Measurements from ENCODE around the gene PPM1M. TPM values are rescaled to one million over a fixed set of nuclear protein-coding genes. Genes with fewer than 3 reads are reported as not detected.
A peak's percentile ranks its signal among the peaks of the same experiment; 100 is the strongest.

Gene PPM1M
- total and polyA plus RNA-seq, 2 donors from 2014 or later: 23.2 to 32.5 TPM

DNA sequence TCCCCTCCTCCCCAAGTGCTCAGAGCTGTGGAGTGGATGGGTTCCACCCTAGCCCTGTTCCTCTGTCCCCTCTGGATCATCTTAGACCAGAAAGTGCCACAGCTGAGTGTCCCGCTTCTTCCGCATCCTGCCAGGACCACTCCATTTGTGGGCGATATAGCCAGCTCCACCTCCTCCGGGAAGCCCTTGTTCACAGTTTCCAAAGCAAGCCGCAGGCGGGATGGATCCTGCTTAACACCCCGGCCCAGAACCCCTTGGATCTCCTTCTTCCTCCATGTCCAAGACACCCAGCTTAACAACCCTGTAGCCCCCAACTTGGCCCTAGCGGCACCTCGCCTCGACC is 48.1 kb upstream of the PPM1M start:
- H3K27ac ChIP-seq (ENCODE audit: low read depth in 2 of 2, low read length in 2 of 2): peak overlapping the region; percentile 18 to 51
- peaks cover 3 to 18% (median 17%) of the 10 kb centered on the region in 3 donors for H3K4me1 ChIP-seq (ENCODE audit: control insufficient read depth in 2 of 3, insufficient read depth in 2 of 3, low read depth in 1 of 3, low read length in 3 of 3)
- TF ChIP-seq, protein P1, sequence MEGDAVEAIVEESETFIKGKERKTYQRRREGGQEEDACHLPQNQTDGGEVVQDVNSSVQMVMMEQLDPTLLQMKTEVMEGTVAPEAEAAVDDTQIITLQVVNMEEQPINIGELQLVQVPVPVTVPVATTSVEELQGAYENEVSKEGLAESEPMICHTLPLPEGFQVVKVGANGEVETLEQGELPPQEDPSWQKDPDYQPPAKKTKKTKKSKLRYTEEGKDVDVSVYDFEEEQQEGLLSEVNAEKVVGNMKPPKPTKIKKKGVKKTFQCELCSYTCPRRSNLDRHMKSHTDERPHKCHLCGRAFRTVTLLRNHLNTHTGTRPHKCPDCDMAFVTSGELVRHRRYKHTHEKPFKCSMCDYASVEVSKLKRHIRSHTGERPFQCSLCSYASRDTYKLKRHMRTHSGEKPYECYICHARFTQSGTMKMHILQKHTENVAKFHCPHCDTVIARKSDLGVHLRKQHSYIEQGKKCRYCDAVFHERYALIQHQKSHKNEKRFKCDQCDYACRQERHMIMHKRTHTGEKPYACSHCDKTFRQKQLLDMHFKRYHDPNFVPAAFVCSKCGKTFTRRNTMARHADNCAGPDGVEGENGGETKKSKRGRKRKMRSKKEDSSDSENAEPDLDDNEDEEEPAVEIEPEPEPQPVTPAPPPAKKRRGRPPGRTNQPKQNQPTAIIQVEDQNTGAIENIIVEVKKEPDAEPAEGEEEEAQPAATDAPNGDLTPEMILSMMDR (IDR thresholded peaks at IDR 0.05; ENCODE audit: borderline replicate concordance, extremely low read depth, insufficient read depth): no peak
- FAIRE-seq: no peak
- intact Hi-C loops (cut with DNase I): no loop called here
- DNase-seq: no peak
- no peaks in the 10 kb centered on the region for H3K9me3 ChIP-seq (ENCODE audit: control insufficient read depth in 2 of 3, insufficient read depth in 1 of 3, low read length in 3 of 3)
- no peaks in the 10 kb centered on the region for H3K27me3 ChIP-seq (ENCODE audit: control insufficient read depth, insufficient read depth, low read length)
- peak overlapping the region; percentile 29 to 92 (median 58) for H3K4me3 ChIP-seq (ENCODE audit: low read length in 3 of 3)
- peak overlapping the region in 2 of 3 donors; percentile 15 to 77 for H3K9ac ChIP-seq (ENCODE audit: low read length in 3 of 3)
- H3K36me3 ChIP-seq (ENCODE audit: control insufficient read depth in 2 of 3, insufficient read depth in 3 of 3, low read length in 3 of 3): peaks cover 3 to 6% (median 5%) of the 10 kb centered on the region in 3 donors

DNA sequence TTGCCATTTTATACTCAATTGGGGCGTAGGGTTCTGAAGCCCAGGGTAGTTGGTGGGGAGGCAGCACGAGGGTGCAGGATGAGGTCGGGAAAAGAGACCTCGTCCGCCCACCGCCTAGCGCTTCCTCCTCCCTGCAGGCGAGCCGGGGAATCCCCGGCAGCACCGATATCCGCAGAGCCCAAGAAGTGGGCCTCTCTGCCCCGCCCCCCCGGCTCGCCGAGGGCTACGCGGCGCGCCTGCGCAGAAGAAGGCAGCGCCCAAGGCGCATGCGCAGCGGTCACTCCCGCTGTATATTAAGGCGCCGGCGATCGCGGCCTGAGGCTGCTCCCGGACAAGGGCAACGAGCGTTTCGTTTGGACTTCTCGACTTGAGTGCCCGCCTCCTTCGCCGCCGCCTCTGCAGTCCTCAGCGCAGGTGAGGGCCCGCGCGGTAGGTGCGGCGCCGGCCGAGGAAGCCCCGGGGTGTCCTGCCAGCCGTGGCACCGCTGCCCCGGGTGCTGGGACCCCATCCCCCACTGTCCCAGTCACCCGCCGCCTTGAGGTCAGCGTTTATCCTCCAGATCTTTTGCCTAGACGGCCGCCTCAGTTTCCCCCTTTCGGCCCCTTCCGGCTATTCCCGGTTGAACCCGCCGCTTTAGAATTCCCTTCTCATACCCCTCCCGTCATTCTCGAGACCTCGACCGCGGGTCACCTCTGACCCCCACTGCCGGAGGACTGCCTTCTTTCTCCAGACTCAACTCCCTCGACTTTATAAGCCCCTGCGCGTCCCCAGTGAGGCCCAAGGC is 47.5 kb upstream of the PPM1M start, which contains the start of gene ALAS1:
ALAS1 (plus strand) TSS at position 319 of the 784 bp plus-strand sequence. CDS start 1,082 bp downstream, outside the sequence.
- peaks cover 4 to 12% (median 11%) of the 10 kb centered on the region in 3 donors for H3K36me3 ChIP-seq (ENCODE audit: control insufficient read depth in 2 of 3, insufficient read depth in 3 of 3, low read length in 3 of 3)
- DNase-seq: peak; percentile 96 to 98 (median 96)
- H3K4me1 ChIP-seq (ENCODE audit: control insufficient read depth in 2 of 3, insufficient read depth in 2 of 3, low read depth in 1 of 3, low read length in 3 of 3): peaks cover 3 to 18% (median 17%) of the 10 kb centered on the region in 3 donors
- peak within 1 kb of the TSS; percentile 18 to 83 for H3K27ac ChIP-seq (ENCODE audit: low read depth in 2 of 2, low read length in 2 of 2)
- intact Hi-C loops (cut with DNase I): no loop called here
- H3K27me3 ChIP-seq (ENCODE audit: control insufficient read depth, insufficient read depth, low read length): no peaks in the 10 kb centered on the region
- FAIRE-seq: no peak
- H3K9ac ChIP-seq (ENCODE audit: low read length in 3 of 3): peak within 1 kb of the TSS; percentile 32 to 90 (median 72)
- H3K9me3 ChIP-seq (ENCODE audit: control insufficient read depth in 2 of 3, insufficient read depth in 1 of 3, low read length in 3 of 3): no peaks in the 10 kb centered on the region
- H3K4me3 ChIP-seq (ENCODE audit: low read length in 3 of 3): peak within 1 kb of the TSS; percentile 58 to 92 (median 73)
- TF ChIP-seq, protein P1 (IDR thresholded peaks at IDR 0.05; ENCODE audit: borderline replicate concordance, extremely low read depth, insufficient read depth): no peak

DNA sequence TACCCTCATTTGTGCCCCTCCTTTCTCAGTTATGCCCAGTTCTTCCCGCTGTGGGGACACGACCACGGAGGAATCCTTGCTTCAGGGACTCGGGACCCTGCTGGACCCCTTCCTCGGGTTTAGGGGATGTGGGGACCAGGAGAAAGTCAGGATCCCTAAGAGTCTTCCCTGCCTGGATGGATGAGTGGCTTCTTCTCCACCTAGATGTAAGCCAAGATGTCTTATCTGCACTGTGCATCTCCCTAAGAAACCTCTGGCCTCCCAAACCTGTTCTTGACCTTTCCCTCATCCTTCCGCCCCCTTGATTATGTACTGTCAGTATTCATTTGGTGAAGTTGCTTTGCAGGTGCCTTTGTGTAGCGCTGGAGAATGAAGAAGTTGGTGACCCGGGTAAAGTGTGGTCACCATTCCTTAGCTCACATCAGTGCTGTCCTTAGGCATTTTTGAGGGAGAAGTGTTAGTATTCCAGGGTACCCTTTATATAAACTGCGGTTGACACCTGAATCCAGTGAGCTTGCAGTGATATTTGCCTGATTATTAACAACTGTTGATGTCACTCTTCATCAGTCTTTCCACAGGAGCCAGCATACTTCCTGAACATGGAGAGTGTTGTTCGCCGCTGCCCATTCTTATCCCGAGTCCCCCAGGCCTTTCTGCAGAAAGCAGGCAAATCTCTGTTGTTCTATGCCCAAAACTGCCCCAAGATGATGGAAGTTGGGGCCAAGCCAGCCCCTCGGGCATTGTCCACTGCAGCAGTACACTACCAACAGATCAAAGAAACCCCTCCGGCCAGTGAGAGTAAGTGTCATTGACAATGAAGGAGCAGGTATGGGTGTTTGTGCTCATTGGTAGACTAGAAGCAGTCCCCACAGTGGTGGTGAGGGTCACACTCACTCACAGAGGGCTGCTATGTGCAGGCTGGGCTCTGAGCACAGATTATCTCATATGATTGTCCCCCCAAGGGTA is 46.6 kb upstream of the PPM1M start:
- Histone ChIP-seq H3K9ac (ENCODE audit: low read length in 3 of 3) (peak overlapping the region; percentile 32 to 90 (median 72)), H3K27ac (ENCODE audit: low read depth in 2 of 2, low read length in 2 of 2) (no peak overlapping the region), H3K4me3 (ENCODE audit: low read length in 3 of 3) (peak overlapping the region; percentile 58 to 92 (median 73)), H3K27me3 (ENCODE audit: control insufficient read depth, insufficient read depth, low read length) (no peaks in the 10 kb centered on the region), H3K36me3 (ENCODE audit: control insufficient read depth in 2 of 3, insufficient read depth in 3 of 3, low read length in 3 of 3) (peaks cover 4 to 19% (median 18%) of the 10 kb centered on the region in 3 donors), H3K4me1 (ENCODE audit: control insufficient read depth in 2 of 3, insufficient read depth in 2 of 3, low read depth in 1 of 3, low read length in 3 of 3) (peaks cover 3 to 18% (median 17%) of the 10 kb centered on the region in 3 donors), H3K9me3 (ENCODE audit: control insufficient read depth in 2 of 3, insufficient read depth in 1 of 3, low read length in 3 of 3) (no peaks in the 10 kb centered on the region)
- FAIRE-seq: no peak
- DNase-seq: no peak
- intact Hi-C loops (cut with DNase I): no loop called here
- TF ChIP-seq, protein P1 (IDR thresholded peaks at IDR 0.05; ENCODE audit: borderline replicate concordance, extremely low read depth, insufficient read depth): no peak
